Activated T-cell treated with anti-CD3 and anti-CD28 coated beads, Interleukin-2, amount 50 U/mL, for 1 hour (primary cell): ENCODE data around the gene NELL1.

Experiments used
- DNase-seq: peaks from one replicate; pipeline ENCODE4 v3.0.0-alpha.2; 2020

Gene NELL1

GRCh38 chr11:21612326-21612725 is 942.9 kb downstream of the NELL1 start:
- DNase-seq = no peak

- DNase-seq = no peak
Observed at GRCh38 chr11:21614961-21615360, 945.6 kb downstream of the NELL1 start.

GRCh38 chr11:21615955-21616371 is 946.6 kb downstream of the NELL1 start:
- DNase-seq = no peak

- DNase-seq = no peak
Observed at GRCh38 chr11:21622566-21622965, 953.2 kb downstream of the NELL1 start.

DNA sequence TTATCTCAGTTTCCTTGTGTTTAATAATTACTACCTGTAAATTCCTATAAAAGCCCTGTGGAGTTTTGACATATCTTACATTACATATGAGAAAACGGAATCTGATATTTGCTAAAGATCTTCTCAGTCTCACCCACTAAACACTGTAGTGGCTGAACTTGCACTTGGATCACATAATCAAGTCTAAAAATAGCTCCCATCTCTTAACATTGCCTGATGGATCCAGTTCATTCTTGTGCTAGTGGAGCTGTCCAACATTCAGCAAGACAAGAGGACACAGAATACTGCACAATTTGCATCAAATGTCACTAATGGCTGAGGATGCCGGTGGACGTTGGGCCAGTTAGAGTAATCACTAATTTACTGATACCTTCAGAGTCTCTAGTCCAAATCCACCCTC is 953.6 kb downstream of the NELL1 start:
- DNase-seq = no peak
